Measurements from ENCODE around the gene NAT8. TPM values are rescaled to one million over a fixed set of nuclear protein-coding genes. Genes with fewer than 3 reads are reported as not detected.
"Not testable (repeated sequence)": the region's sequence is repeated elsewhere in the genome, so short reads cannot be mapped to it uniquely, and the experiment has no call there.

The NAT8 gene
- total RNA-seq, result not detected

- Mint-ChIP-seq H3K27me3 (peaks cover 18% of the 10 kb centered on the region), H3K4me1 (no peaks in the 10 kb centered on the region), H3K9me3 (peaks cover 5% of the 10 kb centered on the region), H3K36me3 (ENCODE audit: low read depth) (no peaks in the 10 kb centered on the region), H3K4me3 (no peak within 1 kb of the TSS), H3K27ac (no peak within 1 kb of the TSS)
- no peak for ATAC-seq (replicated peaks)
These were observed at the start of gene NAT8 for GRCh38 chr2:73642338-73643018. NAT8 (minus strand) TSS chr2:73642422; CDS start chr2:73641628, 794 bp downstream.

- H3K27ac Mint-ChIP-seq; H3K4me3 Mint-ChIP-seq; H3K36me3 Mint-ChIP-seq (ENCODE audit: low read depth); H3K9me3 Mint-ChIP-seq; H3K4me1 Mint-ChIP-seq; H3K27me3 Mint-ChIP-seq: not testable (repeated sequence)
- peak; percentile 91 for ATAC-seq (replicated peaks)
These were observed 48.3 kb upstream of the NAT8 start for GRCh38 chr2:73690372-73691088.

DNA sequence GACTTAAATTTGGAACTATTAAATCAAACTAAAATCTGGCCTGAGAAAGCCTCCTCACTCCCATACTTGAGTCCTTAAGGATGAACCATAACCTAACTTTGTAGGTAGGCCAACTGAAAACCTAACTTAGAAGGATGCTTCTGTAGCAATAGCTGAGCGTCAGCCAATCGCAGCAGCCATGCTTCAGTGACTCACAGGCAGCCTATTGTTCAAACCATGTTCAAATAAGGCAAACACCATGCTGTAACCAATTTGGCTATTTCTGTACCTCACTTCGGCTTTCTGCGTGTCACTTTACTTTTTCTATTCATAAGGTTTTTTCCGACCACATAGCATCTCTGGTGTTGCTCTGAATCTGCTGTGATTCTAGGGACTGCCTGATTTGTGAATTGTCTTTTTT, 46.3 kb upstream of the NAT8 start:
- H3K9me3 Mint-ChIP-seq; H3K4me1 Mint-ChIP-seq; H3K27ac Mint-ChIP-seq; H3K36me3 Mint-ChIP-seq (ENCODE audit: low read depth); H3K27me3 Mint-ChIP-seq; H3K4me3 Mint-ChIP-seq; ATAC-seq (replicated peaks): not testable (repeated sequence)

DNA sequence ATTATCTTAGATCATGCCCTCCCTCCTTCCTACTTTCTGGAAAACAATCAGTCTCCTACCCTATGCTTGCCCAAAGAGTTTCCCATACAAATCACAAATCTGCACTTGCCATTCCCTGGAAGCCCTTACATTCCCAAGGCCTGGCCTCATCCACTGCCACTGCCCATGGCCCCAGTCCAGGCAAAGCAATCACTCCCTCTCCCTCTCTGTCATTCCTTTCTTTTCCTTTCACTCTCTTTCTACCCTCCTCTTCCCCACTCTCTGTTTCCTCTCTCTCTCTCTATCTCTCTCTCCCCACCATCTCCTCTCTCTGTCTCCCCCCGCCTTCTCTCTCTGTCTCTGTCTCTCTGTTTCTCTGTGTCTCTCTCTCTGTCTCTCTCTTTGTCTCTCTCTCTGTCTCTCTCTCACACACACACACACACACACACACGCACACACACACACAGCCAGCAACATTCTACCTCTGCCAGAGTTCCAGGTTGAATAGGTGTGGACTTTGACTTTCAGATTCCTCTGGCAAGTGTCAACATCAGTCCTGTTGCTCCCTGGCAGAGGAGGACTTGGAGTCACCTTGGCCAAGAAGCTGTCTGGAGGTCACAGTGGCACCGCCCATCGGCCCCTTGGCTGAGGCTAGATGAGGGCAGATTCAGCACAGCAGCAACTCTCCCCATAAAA, 43.7 kb upstream of the NAT8 start:
- Mint-ChIP-seq H3K4me1 (no peaks in the 10 kb centered on the region), H3K27me3 (no peaks in the 10 kb centered on the region), H3K27ac (no peak overlapping the region), H3K36me3 (ENCODE audit: low read depth) (no peaks in the 10 kb centered on the region), H3K9me3 (peaks cover 5% of the 10 kb centered on the region), H3K4me3 (no peak overlapping the region)
- no peak for ATAC-seq (replicated peaks)

- not testable (repeated sequence) for ATAC-seq (replicated peaks); H3K9me3 Mint-ChIP-seq
These were observed 42.7 kb upstream of the NAT8 start for GRCh38 chr2:73684905-73685304.

DNA sequence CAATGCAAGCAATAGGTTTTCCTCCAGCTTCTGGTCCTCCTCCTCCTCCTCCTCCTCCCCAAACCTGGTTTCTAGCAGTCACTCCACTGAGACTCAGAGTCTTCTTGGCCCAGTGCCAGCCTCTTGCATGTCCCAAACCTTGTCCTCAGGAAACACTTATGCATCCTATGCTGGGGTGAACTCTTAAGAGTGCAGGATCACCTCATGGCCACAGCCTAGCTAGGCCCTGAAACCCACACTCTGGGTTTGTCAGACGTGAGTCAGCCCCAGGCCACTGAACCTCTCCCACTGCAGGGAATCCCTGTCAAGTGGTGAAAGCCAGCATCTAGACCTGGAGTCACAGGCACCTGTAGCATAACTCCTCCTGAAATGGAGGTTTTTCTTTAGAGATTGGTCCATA, 42.1 kb upstream of the NAT8 start:
- H3K27me3 Mint-ChIP-seq; H3K9me3 Mint-ChIP-seq; H3K36me3 Mint-ChIP-seq (ENCODE audit: low read depth); H3K4me1 Mint-ChIP-seq; H3K27ac Mint-ChIP-seq; H3K4me3 Mint-ChIP-seq: not testable (repeated sequence)
- peak; percentile 72 for ATAC-seq (replicated peaks)

More at GRCh38 chr2:73684905-73685304, 42.7 kb upstream of the NAT8 start:
- H3K4me3 Mint-ChIP-seq; H3K4me1 Mint-ChIP-seq; H3K27me3 Mint-ChIP-seq; H3K27ac Mint-ChIP-seq; H3K36me3 Mint-ChIP-seq (ENCODE audit: low read depth): not testable (repeated sequence)

- not testable (repeated sequence) for H3K9me3 Mint-ChIP-seq; H3K36me3 Mint-ChIP-seq (ENCODE audit: low read depth); H3K4me3 Mint-ChIP-seq; H3K27me3 Mint-ChIP-seq; H3K27ac Mint-ChIP-seq; H3K4me1 Mint-ChIP-seq
- ATAC-seq (replicated peaks), result peak; percentile 42
These were observed 37.8 kb upstream of the NAT8 start for GRCh38 chr2:73679951-73680571.

DNA sequence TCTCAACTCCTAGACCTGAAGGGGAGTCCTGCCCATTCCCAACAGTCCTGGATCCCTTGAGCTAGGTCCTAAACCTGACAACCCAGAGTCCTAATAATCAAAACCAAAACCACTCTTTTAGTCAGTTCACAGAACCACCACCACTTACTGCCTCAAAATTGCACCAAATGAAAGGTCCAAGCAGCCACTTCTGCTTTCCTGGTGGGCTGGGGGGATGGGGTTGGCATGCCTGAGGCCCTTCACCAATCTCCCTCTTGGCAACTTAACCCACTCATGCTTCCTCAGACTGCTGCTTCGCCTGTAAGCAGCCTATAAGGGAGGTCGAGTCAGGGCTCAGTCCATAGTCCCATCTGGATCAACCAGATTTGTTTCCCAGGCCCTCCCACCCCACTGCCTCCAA, 37.0 kb upstream of the NAT8 start:
- not testable (repeated sequence) for H3K9me3 Mint-ChIP-seq; H3K27ac Mint-ChIP-seq; H3K4me3 Mint-ChIP-seq; H3K27me3 Mint-ChIP-seq; ATAC-seq (replicated peaks); H3K36me3 Mint-ChIP-seq (ENCODE audit: low read depth); H3K4me1 Mint-ChIP-seq

DNA sequence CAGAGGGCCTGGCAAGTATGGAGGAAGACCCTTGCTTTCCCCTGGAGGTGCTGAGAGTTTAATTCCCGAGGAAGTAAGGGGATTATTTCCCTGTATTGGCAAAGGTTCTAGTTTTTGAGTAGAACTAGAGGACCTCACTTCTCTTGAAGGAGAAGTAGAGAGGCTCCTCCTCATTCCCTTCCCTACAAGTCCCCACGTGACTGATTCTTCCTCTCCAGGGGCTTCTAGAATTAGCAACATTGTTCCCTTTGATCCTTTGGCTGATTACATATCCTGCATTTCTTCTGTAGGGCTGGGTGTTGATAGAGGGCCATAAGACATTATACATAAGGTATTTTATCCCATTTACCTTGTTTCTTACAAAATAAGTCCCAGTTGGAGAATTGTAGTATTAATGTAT, 35.8 kb upstream of the NAT8 start:
- H3K27me3 Mint-ChIP-seq; ATAC-seq (replicated peaks); H3K4me1 Mint-ChIP-seq; H3K27ac Mint-ChIP-seq; H3K9me3 Mint-ChIP-seq; H3K36me3 Mint-ChIP-seq (ENCODE audit: low read depth); H3K4me3 Mint-ChIP-seq: not testable (repeated sequence)

DNA sequence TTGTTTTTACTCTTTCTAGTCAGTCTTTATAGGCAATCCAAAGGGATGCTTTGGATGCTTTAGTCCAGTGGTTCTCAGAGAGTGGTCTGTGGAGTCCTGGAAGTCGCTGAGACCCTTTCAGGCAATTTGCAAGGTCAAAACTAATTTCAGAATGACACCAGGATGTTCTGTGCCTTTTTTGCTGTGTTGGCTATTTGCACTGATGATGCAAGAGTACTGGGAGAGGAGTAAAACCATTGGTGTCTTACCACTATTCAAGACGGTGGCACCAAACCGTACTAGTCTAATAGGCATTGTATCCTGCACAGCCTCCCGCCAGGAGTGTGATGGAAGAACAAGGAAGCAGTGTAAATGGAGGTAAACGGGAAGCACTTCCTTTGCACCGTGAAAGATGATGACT, 34.0 kb upstream of the NAT8 start:
- H3K27me3 Mint-ChIP-seq; H3K27ac Mint-ChIP-seq; H3K36me3 Mint-ChIP-seq (ENCODE audit: low read depth); H3K4me3 Mint-ChIP-seq; H3K4me1 Mint-ChIP-seq; ATAC-seq (replicated peaks); H3K9me3 Mint-ChIP-seq: not testable (repeated sequence)

- ATAC-seq (replicated peaks), result peak; percentile 62
These were observed 32.5 kb upstream of the NAT8 start for GRCh38 chr2:73674696-73675157.

DNA sequence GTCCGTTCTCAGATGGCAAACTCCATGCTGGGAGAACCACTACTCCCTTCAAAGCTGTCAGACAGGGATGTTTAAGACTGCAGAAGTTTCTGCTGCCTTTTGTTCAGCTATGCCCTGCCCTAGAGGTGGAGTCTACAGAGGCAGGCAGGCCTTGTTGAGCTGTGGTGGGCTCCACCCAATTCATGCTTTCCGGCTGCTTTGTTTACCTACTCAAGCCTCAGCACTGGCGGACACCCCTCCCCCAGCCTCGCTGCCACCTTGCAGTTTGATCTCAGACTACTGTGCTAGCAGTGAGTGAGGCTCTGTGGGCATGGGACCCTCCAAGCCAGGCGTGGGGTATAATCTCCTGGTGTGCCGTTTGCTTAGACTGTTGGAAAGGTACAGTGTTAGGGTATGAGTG, 27.8 kb upstream of the NAT8 start:
- H3K27ac Mint-ChIP-seq; H3K4me3 Mint-ChIP-seq; H3K27me3 Mint-ChIP-seq; H3K36me3 Mint-ChIP-seq (ENCODE audit: low read depth); ATAC-seq (replicated peaks); H3K4me1 Mint-ChIP-seq: not testable (repeated sequence)
- H3K9me3 Mint-ChIP-seq, result peaks cover 13% of the 10 kb centered on the region

More at GRCh38 chr2:73674696-73675157, 32.5 kb upstream of the NAT8 start:
- not testable (repeated sequence) for H3K9me3 Mint-ChIP-seq; H3K27me3 Mint-ChIP-seq; H3K4me3 Mint-ChIP-seq; H3K36me3 Mint-ChIP-seq (ENCODE audit: low read depth); H3K4me1 Mint-ChIP-seq
- peak overlapping the region; percentile 84 for H3K27ac Mint-ChIP-seq

DNA sequence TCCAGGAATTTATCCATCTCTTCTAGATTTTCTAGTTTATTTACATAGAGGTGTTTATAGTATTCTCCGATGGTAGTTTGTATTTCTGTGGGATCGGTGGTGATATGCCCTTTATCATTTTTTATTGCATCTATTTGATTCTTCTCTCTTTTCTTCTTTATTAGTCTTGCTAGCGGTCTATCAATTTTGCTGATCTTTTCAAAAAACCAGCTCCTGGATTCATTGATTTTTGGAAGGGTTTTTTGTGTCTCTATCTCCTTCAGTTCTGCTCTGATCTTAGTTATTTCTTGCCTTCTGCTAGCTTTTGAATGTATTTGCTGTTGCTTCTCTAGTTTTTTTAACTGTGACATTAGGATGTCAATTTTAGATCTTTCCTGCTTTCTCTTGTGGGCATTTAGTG, 25.0 kb upstream of the NAT8 start:
- peaks cover 13% of the 10 kb centered on the region for H3K27me3 Mint-ChIP-seq
- H3K27ac Mint-ChIP-seq; H3K36me3 Mint-ChIP-seq (ENCODE audit: low read depth); H3K4me1 Mint-ChIP-seq; ATAC-seq (replicated peaks); H3K4me3 Mint-ChIP-seq: not testable (repeated sequence)
- peaks cover 13% of the 10 kb centered on the region for H3K9me3 Mint-ChIP-seq

- Mint-ChIP-seq H3K9me3 (no peaks in the 10 kb centered on the region), H3K4me3 (no peak overlapping the region), H3K36me3 (ENCODE audit: low read depth) (no peaks in the 10 kb centered on the region), H3K27ac (no peak overlapping the region), H3K27me3 (no peaks in the 10 kb centered on the region), H3K4me1 (no peaks in the 10 kb centered on the region)
- ATAC-seq (replicated peaks), result no peak
These were observed 12.0 kb upstream of the NAT8 start for GRCh38 chr2:73654175-73654574.

- Mint-ChIP-seq H3K4me1 (no peaks in the 10 kb centered on the region), H3K4me3 (no peak overlapping the region), H3K27ac (no peak overlapping the region), H3K27me3 (no peaks in the 10 kb centered on the region), H3K36me3 (ENCODE audit: low read depth) (no peaks in the 10 kb centered on the region), H3K9me3 (no peaks in the 10 kb centered on the region)
- ATAC-seq (replicated peaks), result no peak
These were observed 10.1 kb upstream of the NAT8 start for GRCh38 chr2:73652348-73652747.

Data from activated T-helper 17 cell treated with anti-CD3 and anti-CD28 coated beads, Interleukin-2, amount 50 U/mL, for 72 hours (primary cell).